Chondrocyte (in vitro differentiated cells): ENCODE data around the gene CMTM8. TPM values are rescaled to one million over a fixed set of nuclear protein-coding genes. Genes with fewer than 3 reads are reported as not detected.

Experiments
- DNase-seq: peaks from one replicate; pipeline ENCODE4 v3.0.0; 2021; ENCODE audit warnings: mixed read lengths, low spot score
- H3K27ac Mint-ChIP-seq: one replicate; pipeline ENCODE4 v1.8.0; 2021; ENCODE audit warnings: mild to moderate bottlenecking, moderate library complexity, mixed read lengths; ENCODE audit not compliant: unreplicated experiment
- H3K27me3 Mint-ChIP-seq: 2 replicates; pipeline ENCODE4 v1.8.0; 2021; ENCODE audit warnings: low read depth, mixed read lengths
- H3K36me3 Mint-ChIP-seq: 2 replicates; pipeline ENCODE4 v1.8.0; 2021; ENCODE audit warnings: low read depth, mixed read lengths
- H3K4me1 Mint-ChIP-seq: 2 replicates; pipeline ENCODE4 v1.8.0; 2021; ENCODE audit warnings: low read depth, mild to moderate bottlenecking, mixed read lengths
- H3K4me3 Mint-ChIP-seq: one replicate; pipeline ENCODE4 v1.8.0; 2021; ENCODE audit warnings: mild to moderate bottlenecking, moderate library complexity, mixed read lengths; ENCODE audit not compliant: unreplicated experiment
- H3K9me3 Mint-ChIP-seq: 2 replicates; pipeline ENCODE4 v1.8.0; 2021; ENCODE audit warnings: low read depth, mixed read lengths
- total RNA-seq: library from RNA; stranded (reverse); gene quantifications from 3 replicates; pipeline ENCODE4 v1.2.1, GENCODE V29; 2021
- TF ChIP-seq, protein P1 (sequence below): fragments of 200-600 bp; sonication (generic); IDR thresholded peaks from 2 replicates; pipeline ENCODE4 v1.5.0; 2021; ENCODE audit warnings: antibody characterized with exemption, mild to moderate bottlenecking, moderate library complexity

The CMTM8 gene
- total RNA-seq, 1 donor from 2014 or later: 2.5 TPM

DNA sequence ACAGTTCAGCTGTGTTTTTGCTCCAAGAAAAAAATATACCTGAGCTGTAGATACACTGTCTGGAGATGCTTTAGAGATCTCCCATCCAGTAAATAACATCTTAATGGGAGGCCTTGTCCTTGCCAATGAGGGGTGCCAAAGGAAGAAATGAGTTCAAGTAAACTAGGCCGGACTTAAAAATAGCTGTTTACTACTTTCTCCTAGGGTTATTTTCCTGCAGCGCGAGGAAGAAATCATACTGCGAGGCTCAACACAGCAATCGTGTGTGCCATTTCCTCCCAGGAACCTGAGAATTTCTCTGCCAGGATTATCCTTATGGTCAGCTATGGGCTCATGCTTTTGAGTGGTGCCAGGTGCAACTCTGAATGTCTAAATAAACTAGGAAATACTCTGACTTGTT lies 71.9 kb downstream of the CMTM8 start:
- no peak for DNase-seq

DNA sequence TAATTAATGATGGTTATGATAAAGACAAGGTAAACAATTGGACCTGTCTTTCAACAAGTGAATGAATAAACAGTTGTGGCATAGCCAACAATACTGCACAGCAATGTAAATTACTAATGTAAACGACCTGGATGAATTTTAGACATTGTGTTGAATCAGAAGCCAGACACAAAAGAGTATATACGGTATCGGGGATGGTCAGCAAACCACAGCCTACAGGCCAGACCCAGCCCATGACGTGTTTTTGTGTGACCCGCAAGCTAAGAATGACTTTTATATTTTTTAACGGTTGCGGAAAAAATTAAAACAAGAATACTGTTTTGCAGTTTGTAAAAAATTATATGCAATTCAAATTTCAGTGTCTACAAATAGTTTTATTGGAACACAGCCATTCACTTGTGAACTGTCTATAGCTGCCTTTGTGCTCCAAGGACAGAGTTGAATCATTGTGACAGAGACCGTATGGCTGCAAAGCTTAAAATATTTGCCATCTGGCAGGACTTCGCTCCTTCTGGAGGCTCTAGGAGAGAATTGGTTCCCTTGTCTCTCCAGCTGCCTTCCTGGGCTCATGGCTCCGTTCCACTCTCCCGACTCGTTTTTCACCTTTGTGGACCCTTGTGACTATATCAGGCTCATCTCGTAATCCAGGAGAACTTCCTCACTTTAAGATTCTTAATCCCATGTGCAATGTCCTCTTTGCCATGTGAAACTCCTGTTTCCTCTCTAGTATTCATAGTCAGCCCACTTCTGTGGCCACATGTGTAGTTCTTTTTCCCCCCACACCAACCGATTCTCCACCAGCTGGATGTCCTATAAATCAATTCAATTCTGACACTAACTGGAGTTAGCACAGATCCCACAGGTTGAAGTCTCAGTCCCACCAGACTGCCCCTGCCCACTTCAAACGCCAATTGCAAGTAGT lies 72.7 kb downstream of the CMTM8 start:
- Mint-ChIP-seq H3K27ac (no peak overlapping the region), H3K4me3 (no peak overlapping the region), H3K36me3 (peaks cover 1% of the 10 kb centered on the region), H3K27me3 (no peaks in the 10 kb centered on the region), H3K4me1 (peaks cover 8% of the 10 kb centered on the region), H3K9me3 (peaks cover 3% of the 10 kb centered on the region)
- no peak for DNase-seq
- TF ChIP-seq, protein P1, sequence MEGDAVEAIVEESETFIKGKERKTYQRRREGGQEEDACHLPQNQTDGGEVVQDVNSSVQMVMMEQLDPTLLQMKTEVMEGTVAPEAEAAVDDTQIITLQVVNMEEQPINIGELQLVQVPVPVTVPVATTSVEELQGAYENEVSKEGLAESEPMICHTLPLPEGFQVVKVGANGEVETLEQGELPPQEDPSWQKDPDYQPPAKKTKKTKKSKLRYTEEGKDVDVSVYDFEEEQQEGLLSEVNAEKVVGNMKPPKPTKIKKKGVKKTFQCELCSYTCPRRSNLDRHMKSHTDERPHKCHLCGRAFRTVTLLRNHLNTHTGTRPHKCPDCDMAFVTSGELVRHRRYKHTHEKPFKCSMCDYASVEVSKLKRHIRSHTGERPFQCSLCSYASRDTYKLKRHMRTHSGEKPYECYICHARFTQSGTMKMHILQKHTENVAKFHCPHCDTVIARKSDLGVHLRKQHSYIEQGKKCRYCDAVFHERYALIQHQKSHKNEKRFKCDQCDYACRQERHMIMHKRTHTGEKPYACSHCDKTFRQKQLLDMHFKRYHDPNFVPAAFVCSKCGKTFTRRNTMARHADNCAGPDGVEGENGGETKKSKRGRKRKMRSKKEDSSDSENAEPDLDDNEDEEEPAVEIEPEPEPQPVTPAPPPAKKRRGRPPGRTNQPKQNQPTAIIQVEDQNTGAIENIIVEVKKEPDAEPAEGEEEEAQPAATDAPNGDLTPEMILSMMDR: no peak

More for the DNA sequence above, 71.9 kb downstream of the CMTM8 start:
- TF ChIP-seq, protein P1: no peak
- Mint-ChIP-seq H3K9me3 (peaks cover 3% of the 10 kb centered on the region), H3K27ac (no peak overlapping the region), H3K36me3 (peaks cover 1% of the 10 kb centered on the region), H3K27me3 (no peaks in the 10 kb centered on the region), H3K4me1 (peaks cover 8% of the 10 kb centered on the region), H3K4me3 (no peak overlapping the region)

DNA sequence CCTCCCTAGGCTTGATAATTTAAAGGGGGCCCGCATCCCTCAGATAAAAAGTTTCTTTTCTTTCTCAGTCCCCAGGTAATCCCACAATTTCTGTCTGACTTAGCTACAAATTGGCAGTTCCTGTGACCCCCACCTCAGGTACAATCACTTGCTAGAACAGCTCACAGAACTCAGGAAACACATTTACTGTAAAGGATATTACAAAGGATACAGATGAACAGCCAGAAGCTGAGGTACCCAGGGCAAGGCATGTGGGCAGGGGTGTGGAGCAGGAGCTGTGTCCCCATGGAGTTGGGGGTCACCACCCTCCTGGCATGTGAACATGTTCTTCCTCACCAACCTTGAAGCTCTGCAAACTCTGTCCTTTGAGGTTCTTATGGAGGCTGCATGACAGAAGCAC lies 73.8 kb downstream of the CMTM8 start:
- Mint-ChIP-seq H3K27ac (no peak overlapping the region), H3K4me3 (no peak overlapping the region), H3K9me3 (no peaks in the 10 kb centered on the region), H3K36me3 (no peaks in the 10 kb centered on the region), H3K4me1 (peaks cover 8% of the 10 kb centered on the region), H3K27me3 (no peaks in the 10 kb centered on the region)
- DNase-seq: no peak
- TF ChIP-seq, protein P1: no peak

DNA sequence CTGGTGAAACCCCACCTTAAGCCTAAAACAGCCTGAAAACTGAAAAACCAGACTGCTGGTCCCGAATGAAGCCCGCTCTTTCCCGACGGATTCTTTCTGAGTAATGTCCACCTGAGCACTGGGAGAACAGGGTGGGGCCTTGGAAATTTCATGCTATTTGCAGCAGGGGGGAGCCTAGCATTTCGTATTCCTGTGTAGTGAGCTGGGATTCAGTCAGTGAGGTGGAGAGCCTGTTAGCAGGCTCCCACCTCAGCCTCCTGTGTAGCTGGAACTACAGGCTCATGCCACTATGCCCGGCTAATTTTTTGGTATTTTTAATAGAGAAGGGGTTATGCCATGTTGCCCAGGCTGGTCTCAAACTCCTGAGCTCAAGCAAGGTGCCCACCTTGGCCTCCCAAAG lies 74.7 kb downstream of the CMTM8 start:
- TF ChIP-seq, protein P1: no peak
- no peaks in the 10 kb centered on the region for H3K36me3 Mint-ChIP-seq
- no peak overlapping the region for H3K27ac Mint-ChIP-seq
- H3K27me3 Mint-ChIP-seq: no peaks in the 10 kb centered on the region
- H3K4me1 Mint-ChIP-seq: peaks cover 8% of the 10 kb centered on the region
- no peak for DNase-seq
- no peak overlapping the region for H3K4me3 Mint-ChIP-seq
- H3K9me3 Mint-ChIP-seq: no peaks in the 10 kb centered on the region

DNA sequence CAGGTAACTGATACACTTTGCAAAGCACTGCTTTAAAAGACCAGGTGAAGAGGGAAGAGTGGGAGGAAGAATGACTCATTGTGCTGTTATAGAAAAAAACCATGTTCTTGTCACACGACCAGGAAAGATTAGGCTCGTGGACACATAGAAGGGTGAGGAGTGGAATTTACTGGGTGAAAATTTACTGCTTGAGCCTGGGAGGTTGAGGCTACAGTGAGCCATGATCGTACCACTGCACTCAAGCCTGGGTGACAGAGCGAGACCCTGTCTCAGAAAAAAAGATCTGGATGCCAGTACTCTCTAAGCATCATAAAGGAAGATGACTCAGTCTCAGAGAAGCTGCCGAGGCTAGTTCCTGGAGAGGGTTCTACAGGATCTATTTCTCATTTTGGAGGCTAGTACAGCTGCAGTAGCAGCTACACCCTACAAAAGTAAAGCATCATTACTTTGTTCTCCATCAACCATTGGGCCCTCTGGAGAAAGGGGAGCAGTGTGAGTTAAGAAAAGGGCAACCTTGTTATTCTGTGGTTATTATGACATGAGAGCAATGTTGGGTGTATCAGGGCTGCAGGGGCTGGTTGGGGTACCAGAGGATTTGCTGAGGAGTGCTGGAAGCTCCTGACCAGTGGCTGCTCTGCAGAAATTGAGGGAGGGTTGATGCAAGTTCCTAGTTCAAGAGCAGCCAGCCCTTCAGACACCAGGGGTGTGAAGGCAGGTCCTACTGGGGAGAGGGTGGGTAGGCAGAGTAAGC lies 75.4 kb downstream of the CMTM8 start:
- H3K9me3 Mint-ChIP-seq: no peaks in the 10 kb centered on the region
- TF ChIP-seq, protein P1: no peak
- no peak for DNase-seq
- no peak overlapping the region for H3K4me3 Mint-ChIP-seq
- no peaks in the 10 kb centered on the region for H3K27me3 Mint-ChIP-seq
- H3K4me1 Mint-ChIP-seq: peaks cover 8% of the 10 kb centered on the region
- H3K27ac Mint-ChIP-seq: peak overlapping the region; percentile 62
- H3K36me3 Mint-ChIP-seq: no peaks in the 10 kb centered on the region
